SKM-1 treated with dmso at 0.1 percent for 144 hours (cell line): ENCODE results near the gene PNMA6E.

Experiments used
- DNase-seq: peaks from one replicate; lab custom pipeline; 2025; ENCODE audit not compliant: unreplicated experiment; lab: John Stamatoyannopoulos, UW

The PNMA6E gene

GRCh38 chrX:153438532-153438931 is 37.4 kb upstream of the PNMA6E start:
- DNase-seq, result no peak

DNA sequence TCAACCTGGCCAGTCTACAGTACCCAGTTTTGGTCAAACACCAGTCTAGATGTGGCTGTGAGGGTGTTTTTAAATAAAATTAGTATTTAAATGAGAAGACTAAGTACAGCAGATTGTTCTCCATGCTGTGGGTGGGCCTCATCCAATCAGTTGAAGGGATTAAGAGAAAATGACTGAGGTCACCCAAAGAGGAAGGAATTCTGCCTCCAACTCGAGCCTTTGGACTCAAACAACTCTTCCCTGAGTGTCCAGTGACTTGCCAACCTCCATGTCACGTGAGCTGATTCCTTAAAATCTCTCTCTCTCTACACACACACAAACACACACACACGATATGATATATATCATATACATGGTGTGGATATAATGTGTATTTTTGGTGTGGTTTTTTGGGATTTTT is 34.7 kb upstream of the PNMA6E start:
- DNase-seq, result no peak

- no peak for DNase-seq
Observed at GRCh38 chrX:153434801-153435200, 33.7 kb upstream of the PNMA6E start.

DNA sequence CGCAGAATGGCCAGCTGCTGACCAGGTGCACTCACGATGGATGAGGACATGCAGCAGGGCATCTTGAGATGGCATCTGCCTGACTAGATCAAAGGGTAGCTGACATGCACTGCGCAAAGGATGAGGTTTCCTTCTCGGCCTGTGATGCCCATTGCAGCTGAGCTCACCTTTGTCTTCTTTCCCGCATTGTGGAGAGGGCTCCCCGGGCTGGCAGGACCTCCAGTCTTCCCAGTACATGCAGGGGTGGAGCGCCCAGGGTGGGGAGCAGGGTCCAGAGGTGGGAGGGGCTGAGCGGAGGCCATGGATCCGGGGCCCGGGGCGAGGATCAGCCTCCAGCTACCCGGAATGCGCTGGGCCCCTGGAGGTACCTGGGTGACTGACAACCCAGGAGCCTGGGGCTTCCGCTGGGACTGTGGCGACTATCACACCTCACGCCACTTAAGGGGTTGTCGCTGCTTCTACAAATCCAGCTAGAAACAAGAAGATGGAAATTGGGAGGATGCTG is 32.7 kb upstream of the PNMA6E start:
- no peak for DNase-seq

GRCh38 chrX:153433161-153433680 is 32.1 kb upstream of the PNMA6E start:
- DNase-seq, result no peak

- no peak for DNase-seq
Observed at GRCh38 chrX:153430796-153431195, 29.6 kb upstream of the PNMA6E start.

DNA sequence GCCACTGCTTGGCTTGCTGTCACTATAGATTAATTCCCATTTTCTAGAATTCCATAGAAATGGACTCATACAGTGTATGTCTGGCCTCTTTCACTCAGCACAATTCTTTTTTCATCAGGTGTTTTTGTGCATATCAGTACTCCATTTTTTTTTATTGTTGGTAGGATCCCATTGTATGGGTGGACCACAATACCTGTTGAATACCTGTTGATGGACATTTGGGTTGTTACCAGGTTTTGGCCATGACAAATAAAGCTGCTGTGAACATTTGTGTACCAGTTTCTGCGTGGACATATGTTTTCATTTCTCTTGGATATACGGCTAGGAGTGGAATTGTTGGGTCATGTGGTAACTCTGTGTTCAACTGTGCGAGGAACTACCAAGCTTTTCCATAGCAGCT is 25.1 kb upstream of the PNMA6E start:
- DNase-seq, result no peak

DNA sequence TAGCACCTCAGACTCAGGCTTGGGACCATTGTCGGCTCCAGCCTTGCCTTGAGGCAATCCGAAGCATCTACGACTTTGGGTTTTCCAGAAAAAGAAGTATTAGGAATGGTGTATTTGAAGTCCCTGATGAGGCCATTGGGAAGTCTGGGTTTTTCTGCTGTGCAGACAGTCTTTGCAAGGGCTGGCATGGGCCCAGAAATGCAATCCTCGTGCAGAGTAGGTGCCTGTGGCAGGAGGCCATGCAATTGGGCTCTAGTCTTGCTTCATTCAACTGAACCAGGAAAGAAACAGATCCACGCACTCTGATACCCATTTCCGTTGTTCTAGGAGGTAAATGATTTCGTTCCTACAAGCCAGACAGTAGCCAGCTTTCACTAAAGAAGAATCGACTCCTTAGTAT is 22.5 kb upstream of the PNMA6E start:
- peak; percentile 22 for DNase-seq

GRCh38 chrX:153421856-153422255 is 20.7 kb upstream of the PNMA6E start:
- no peak for DNase-seq

- DNase-seq, result no peak
Observed at GRCh38 chrX:153420851-153421599, 19.9 kb upstream of the PNMA6E start.

- DNase-seq, result no peak
Observed at GRCh38 chrX:153417637-153418036, 16.5 kb upstream of the PNMA6E start.

GRCh38 chrX:153416781-153417450 is 15.8 kb upstream of the PNMA6E start:
- no peak for DNase-seq

DNA sequence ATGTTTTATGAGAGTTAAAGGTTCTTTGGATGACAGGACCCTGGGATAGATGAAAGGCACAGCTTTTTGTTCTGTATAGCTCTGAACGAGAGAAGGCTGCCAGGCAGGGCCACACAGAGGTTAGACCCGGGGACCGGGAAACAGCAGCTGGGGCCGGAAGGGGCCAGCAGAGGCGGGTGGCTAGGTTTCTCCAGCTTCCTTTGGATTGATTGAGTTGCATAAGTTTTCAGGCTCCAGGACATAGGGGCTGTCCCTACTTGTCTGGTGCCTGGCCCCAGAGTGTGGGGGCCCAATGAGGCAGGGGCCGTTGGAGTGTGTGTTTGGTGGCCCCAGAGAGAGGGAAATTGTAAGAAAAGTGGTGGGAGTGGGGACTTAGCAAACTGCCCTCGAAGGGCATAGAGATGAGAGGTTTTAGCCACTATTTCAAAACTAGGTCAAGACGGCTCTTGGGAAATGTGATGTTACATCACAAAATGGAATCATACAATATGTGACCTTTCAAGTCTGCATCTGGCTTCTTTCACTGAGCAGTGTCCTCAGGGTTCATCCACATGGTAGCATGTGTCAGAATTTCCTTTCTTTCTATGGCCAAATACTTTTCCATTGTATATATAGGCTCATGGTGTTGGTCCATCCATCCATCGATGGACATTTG is 13.8 kb upstream of the PNMA6E start:
- DNase-seq, result peak; percentile 78

- no peak for DNase-seq
Observed at GRCh38 chrX:153413731-153414130, 12.6 kb upstream of the PNMA6E start.

- DNase-seq, result no peak
Observed at GRCh38 chrX:153412746-153413720, 11.9 kb upstream of the PNMA6E start.

GRCh38 chrX:153411988-153412574 is 10.9 kb upstream of the PNMA6E start:
- DNase-seq, result no peak

GRCh38 chrX:153411255-153411987 is 10.3 kb upstream of the PNMA6E start, which contains the start of gene ZFP92:
Gene ZFP92, plus strand, starts transcription at chrX:153411472. Its CDS starts 6,851 bp downstream, at chrX:153418323.
- no peak for DNase-seq

DNA sequence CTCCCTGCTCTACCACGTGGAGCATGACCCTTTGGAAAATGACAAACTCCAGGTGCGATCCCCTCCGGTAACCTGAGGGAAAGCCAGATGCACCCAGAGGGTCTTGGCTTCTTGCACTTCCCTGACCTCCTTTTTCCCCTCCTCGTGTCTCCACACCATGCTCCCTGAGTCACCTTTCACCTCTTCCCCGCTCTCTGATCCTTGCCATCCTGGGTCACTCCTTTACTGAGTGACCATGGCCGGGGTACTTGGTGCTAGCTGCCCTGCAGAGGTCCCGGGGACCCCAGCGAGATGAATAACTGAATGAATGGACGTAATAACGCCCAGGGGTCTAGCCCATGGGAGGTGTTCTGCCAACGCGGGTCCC is 9.7 kb upstream of the PNMA6E start:
- DNase-seq, result no peak

GRCh38 chrX:153410373-153410772 is 9.2 kb upstream of the PNMA6E start:
- DNase-seq, result no peak
